NCI-H526 treated with DMSO at 0.1 percent for 48 hours (cell line): ENCODE measurements around the gene DNAH8.

Source experiments
- DNase-seq: peaks from one replicate; lab custom pipeline; 2025; lab: John Stamatoyannopoulos, UW

The DNAH8 gene

GRCh38 chr6:38749473-38749872 is 34.4 kb downstream of the DNAH8 start:
- no peak for DNase-seq

GRCh38 chr6:38750968-38751615 is 36.0 kb downstream of the DNAH8 start:
- no peak for DNase-seq

- no peak for DNase-seq
Observed at GRCh38 chr6:38753707-38754106, 38.6 kb downstream of the DNAH8 start.

- no peak for DNase-seq
Observed at GRCh38 chr6:38755207-38755606, 40.1 kb downstream of the DNAH8 start.

GRCh38 chr6:38755874-38756273 is 40.8 kb downstream of the DNAH8 start:
- no peak for DNase-seq

- no peak for DNase-seq
Observed at GRCh38 chr6:38760097-38760496, 45.0 kb downstream of the DNAH8 start.

- no peak for DNase-seq
Observed at GRCh38 chr6:38762848-38763247, 47.7 kb downstream of the DNAH8 start.

GRCh38 chr6:38767560-38767959 is 52.4 kb downstream of the DNAH8 start:
- no peak for DNase-seq

GRCh38 chr6:38773338-38773737 is 58.2 kb downstream of the DNAH8 start:
- no peak for DNase-seq

GRCh38 chr6:38774929-38775707 is 60.0 kb downstream of the DNAH8 start:
- no peak for DNase-seq

- DNase-seq: no peak
Observed at GRCh38 chr6:38775870-38776269, 60.8 kb downstream of the DNAH8 start.

- no peak for DNase-seq
Observed at GRCh38 chr6:38776515-38776914, 61.4 kb downstream of the DNAH8 start.

- DNase-seq: no peak
Observed at GRCh38 chr6:38779310-38780062, 64.4 kb downstream of the DNAH8 start.

GRCh38 chr6:38782616-38783015 is 67.5 kb downstream of the DNAH8 start:
- DNase-seq: no peak

- no peak for DNase-seq
Observed at GRCh38 chr6:38783443-38784228, 68.5 kb downstream of the DNAH8 start.

GRCh38 chr6:38784506-38785235 is 69.6 kb downstream of the DNAH8 start:
- peak; percentile 65 for DNase-seq

GRCh38 chr6:38786486-38786885 is 71.4 kb downstream of the DNAH8 start:
- no peak for DNase-seq

- no peak for DNase-seq
Observed at GRCh38 chr6:38789256-38789655, 74.1 kb downstream of the DNAH8 start.

GRCh38 chr6:38792356-38792755 is 77.2 kb downstream of the DNAH8 start:
- DNase-seq: no peak

- no peak for DNase-seq
Observed at GRCh38 chr6:38794682-38795081, 79.6 kb downstream of the DNAH8 start.

GRCh38 chr6:38796006-38796405 is 80.9 kb downstream of the DNAH8 start:
- DNase-seq: no peak
